Peyer's patch (tissue), 4 donors: ENCODE data around the gene LHX1. TPM values are rescaled to one million over a fixed set of nuclear protein-coding genes. Genes with fewer than 3 reads are reported as not detected.

Experiments
- DNase-seq, 3 donors: peaks; one replicate each; pipeline ENCODE4 v3.0.0-alpha.2; 2017 to 2019
- H3K27ac ChIP-seq, 4 donors: fragments of 200-600 bp; sonication (generic); one replicate each; pipeline ENCODE4 v1.5.1; 2016 to 2019
- H3K27me3 ChIP-seq, 2 donors: fragments of 200-600 bp; sonication (generic); one replicate each; pipeline ENCODE4 v1.5.1; 2019
- H3K36me3 ChIP-seq, 3 donors: fragments of 200-600 bp; sonication (generic); one replicate each; pipeline ENCODE4 v1.5.1; 2016 to 2019
- H3K4me1 ChIP-seq, 4 donors: fragments of 200-600 bp; sonication (generic); one replicate each; pipeline ENCODE4 v1.5.1; 2016 to 2019
- H3K4me3 ChIP-seq, 4 donors: fragments of 200-600 bp; sonication (generic); 1 replicate in 3 of 4; 2 replicates in 1 of 4; pipeline ENCODE4 v1.5.1; 2016 to 2019; ENCODE audit warnings: mild to moderate bottlenecking in 1 of 4
- H3K9me3 ChIP-seq, 4 donors: fragments of 200-600 bp; sonication (generic); one replicate each; pipeline ENCODE4 v1.5.1; 2016 to 2019; ENCODE audit warnings: mild to moderate bottlenecking in 1 of 4
- POLR2A ChIP-seq, 2 donors: fragments of 450-650 bp; IDR thresholded peaks; one replicate each; pipeline ENCODE4 v1.5.1; 2017; ENCODE audit warnings: antibody characterized with exemption in 2 of 2, mild to moderate bottlenecking in 2 of 2, moderate library complexity in 2 of 2
- total RNA-seq, 4 donors: library from RNA; depleted of rRNA; stranded (reverse); fragments of >200 nt; gene quantifications; one replicate each; pipeline ENCODE4 v1.1.0, GENCODE V29; 2016
- TF ChIP-seq, protein P1 (sequence below), 6 experiments: fragments of 450-650 bp in 4 of 6; fragments of 200-600 bp in 2 of 6; sonication (generic) in 1 of 6; IDR thresholded peaks; one replicate each; pipeline ENCODE4 v1.5.1; 2017 to 2019; ENCODE audit warnings: antibody characterized with exemption in 6 of 6, mild to moderate bottlenecking in 3 of 6, moderate library complexity in 1 of 6

The LHX1 gene
- total RNA-seq, 4 donors from 2014 or later, result not detected

DNA sequence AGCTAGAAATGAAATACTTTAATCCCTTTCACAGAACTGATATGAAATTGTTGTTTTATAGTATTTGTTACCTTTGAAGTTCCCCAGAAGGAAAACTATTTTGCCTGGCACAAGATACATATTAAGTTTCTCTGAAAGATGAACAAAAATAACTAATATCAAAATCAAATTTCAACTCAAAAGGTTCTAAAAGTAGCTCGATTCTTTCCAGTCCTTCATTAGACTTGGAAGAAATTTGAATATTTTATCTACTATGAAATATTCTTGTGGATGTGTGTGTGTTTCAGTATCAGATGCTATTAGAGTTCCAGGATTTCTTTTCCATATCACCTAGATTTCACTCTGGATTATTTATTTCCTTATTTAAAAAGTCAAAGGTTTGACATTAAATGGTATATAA lies 7.9 kb downstream of the LHX1 start:
- Histone ChIP-seq H3K36me3 (no peaks in the 10 kb centered on the region), H3K27ac (no peak overlapping the region), H3K27me3 (peaks cover 0 to 65% of the 10 kb centered on the region in 2 donors), H3K4me1 (peaks cover 0 to 27% (median 14%) of the 10 kb centered on the region in 4 donors), H3K9me3 (peaks cover 0 to 5% (median 0%) of the 10 kb centered on the region in 4 donors), H3K4me3 (no peak overlapping the region)
- DNase-seq, result no peak
- TF ChIP-seq, protein P1, sequence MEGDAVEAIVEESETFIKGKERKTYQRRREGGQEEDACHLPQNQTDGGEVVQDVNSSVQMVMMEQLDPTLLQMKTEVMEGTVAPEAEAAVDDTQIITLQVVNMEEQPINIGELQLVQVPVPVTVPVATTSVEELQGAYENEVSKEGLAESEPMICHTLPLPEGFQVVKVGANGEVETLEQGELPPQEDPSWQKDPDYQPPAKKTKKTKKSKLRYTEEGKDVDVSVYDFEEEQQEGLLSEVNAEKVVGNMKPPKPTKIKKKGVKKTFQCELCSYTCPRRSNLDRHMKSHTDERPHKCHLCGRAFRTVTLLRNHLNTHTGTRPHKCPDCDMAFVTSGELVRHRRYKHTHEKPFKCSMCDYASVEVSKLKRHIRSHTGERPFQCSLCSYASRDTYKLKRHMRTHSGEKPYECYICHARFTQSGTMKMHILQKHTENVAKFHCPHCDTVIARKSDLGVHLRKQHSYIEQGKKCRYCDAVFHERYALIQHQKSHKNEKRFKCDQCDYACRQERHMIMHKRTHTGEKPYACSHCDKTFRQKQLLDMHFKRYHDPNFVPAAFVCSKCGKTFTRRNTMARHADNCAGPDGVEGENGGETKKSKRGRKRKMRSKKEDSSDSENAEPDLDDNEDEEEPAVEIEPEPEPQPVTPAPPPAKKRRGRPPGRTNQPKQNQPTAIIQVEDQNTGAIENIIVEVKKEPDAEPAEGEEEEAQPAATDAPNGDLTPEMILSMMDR (IDR thresholded peaks at IDR 0.05), result no peak
- TF ChIP-seq POLR2A (IDR thresholded peaks at IDR 0.05), result no peak

DNA sequence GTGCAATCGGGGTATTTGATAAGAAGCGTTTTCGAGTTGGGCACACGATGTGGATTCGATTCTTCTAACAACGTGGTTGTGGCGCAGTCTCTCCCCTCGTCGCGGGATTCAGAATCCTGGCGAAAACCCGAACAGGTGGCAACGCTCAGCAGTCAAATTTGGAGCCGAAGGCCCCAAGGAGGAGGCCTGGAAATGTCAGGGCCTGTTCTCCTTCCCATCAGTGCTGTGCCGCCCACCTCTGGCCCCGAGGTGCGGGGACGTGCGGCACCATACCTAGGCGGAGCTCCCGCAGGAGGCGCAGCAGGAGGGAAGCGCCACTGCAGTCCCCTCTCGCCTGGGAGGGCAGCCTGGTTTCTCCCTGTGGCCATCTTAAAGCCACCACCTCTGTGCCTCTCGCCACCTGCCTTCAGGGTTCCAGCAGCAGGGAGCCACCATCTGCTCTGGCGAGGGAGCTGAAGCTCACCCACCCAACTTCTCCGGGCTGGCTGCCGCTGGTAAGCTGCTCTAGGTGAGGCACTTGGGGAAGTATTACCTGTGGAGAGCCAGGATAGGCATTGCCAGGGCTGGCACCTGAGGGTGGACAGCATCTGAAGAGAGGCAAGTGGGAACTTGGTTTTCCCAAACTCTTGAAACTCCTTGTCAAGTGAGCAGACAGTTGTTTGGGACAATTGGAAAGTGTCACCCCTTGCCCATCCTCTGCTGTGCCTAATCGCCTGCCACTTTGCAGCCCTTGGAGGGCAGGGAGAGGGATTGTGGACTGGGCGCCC lies 8.9 kb downstream of the LHX1 start:
- TF ChIP-seq, protein P1 (IDR thresholded peaks at IDR 0.05), result no peak
- TF ChIP-seq POLR2A (IDR thresholded peaks at IDR 0.05), result no peak

DNA sequence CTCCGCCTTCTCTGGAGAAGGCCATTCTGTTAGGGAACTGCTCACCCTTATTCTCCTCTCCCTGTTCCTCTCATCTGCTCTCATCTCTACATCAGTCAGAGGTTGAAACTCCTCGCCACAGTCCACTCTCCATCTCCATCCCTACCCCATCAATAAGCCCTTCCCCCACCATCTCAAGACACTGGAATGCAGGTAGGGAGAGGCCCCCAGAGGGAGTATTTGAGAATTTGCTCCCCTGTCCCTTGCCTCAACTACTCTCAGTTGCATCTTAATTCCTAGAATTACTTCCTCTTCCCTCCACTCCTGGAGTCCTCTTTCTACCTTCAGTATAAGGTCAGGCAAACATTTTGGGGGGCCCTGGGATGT lies 9.4 kb downstream of the LHX1 start:
- Histone ChIP-seq H3K27ac (no peak overlapping the region), H3K4me1 (peaks cover 0 to 32% (median 18%) of the 10 kb centered on the region in 4 donors), H3K4me3 (no peak overlapping the region), H3K9me3 (peaks cover 0 to 5% (median 0%) of the 10 kb centered on the region in 4 donors), H3K27me3 (peaks cover 0 to 49% of the 10 kb centered on the region in 2 donors), H3K36me3 (no peaks in the 10 kb centered on the region)
- DNase-seq, result no peak
- TF ChIP-seq POLR2A (IDR thresholded peaks at IDR 0.05), result no peak
- TF ChIP-seq, protein P1 (IDR thresholded peaks at IDR 0.05), result no peak

More for the DNA sequence above, 8.9 kb downstream of the LHX1 start:
- Histone ChIP-seq H3K9me3 (peaks cover 0 to 5% (median 0%) of the 10 kb centered on the region in 4 donors), H3K27ac (no peak overlapping the region), H3K36me3 (no peaks in the 10 kb centered on the region), H3K27me3 (peaks cover 0 to 55% of the 10 kb centered on the region in 2 donors), H3K4me1 (peaks cover 0 to 32% (median 18%) of the 10 kb centered on the region in 4 donors), H3K4me3 (no peak overlapping the region)
- no peak for DNase-seq

DNA sequence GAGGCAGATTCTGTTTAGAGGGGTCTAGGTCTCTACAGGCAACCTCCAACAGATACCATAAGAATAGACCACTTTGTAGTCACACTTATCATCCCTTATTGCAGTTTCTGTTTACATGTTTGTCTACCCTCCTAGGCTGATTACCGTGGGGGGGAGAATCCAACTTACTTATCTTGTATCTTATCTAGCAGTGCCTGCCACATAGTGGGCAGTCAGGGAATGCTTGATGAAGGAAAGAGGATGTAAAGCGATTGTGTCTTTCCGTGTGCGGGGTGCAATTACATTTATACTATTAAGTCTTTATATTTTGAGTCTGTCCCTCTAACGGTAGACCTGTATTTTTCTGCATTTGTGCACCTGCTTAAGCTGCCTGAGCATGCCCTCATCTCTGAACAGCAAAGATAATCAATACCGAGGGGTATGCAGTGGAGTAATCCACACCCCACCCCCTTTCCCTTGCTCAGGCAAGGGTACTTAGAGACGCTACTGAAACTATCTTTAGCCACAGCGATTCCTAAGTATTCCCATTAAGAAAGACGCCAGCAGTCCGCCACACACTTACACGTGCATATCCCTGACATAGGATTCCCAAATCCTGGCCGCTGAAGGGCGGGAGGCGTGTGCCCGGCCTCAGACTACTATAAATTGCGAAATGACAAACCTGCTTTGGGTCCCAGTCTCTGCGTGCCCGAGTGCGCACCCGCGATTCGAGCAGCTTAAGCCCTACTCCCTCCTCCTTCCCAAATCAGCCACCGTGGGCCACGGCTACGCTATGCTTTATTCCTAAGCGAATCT lies 10.8 kb downstream of the LHX1 start:
- TF ChIP-seq, protein P1 (IDR thresholded peaks at IDR 0.05), result no peak
- no peak for TF ChIP-seq POLR2A (IDR thresholded peaks at IDR 0.05)
- Histone ChIP-seq H3K27me3 (peaks cover 0 to 35% of the 10 kb centered on the region in 2 donors), H3K4me3 (peak overlapping the region; percentile 59 to 93 (median 92)), H3K9me3 (no peaks in the 10 kb centered on the region), H3K27ac (peak overlapping the region; percentile 79 to 93 (median 89)), H3K4me1 (peaks cover 0 to 19% (median 10%) of the 10 kb centered on the region in 4 donors), H3K36me3 (peaks cover 0 to 7% (median 0%) of the 10 kb centered on the region in 3 donors)
- no peak for DNase-seq

DNA sequence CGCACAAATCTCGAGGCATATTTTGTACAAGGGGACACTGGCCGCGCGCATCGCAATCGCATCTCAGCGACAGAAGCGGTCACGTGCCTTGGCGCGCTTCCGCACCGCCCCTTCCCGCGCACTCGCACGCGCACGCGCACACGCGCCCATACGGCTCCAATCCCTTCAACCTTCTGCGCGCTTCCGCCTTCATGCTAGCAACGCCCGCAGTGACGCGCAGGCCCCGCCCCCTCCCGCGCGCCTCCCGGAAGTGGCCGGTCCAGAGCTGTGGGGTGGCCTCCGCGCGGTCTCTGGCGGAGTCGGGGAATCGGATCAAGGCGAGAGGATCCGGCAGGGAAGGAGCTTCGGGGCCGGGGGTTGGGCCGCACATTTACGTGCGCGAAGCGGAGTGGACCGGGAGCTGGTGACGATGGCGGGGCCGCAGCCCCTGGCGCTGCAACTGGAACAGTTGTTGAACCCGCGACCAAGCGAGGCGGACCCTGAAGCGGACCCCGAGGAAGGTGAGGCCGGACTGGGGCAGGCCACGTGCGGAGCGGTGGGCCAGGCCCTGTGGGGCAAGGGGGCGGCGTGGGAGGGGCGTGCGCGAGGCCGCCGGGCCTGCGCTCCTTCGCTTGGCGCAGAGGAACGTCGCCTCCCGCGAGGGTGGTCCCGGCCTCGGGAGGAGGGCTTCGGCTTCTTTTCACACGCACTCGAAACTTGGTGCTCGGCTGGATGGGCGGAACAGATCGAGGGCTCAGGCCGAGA lies 11.6 kb downstream of the LHX1 start, which contains the start of gene AATF:
AATF (plus strand) TSS at position 238 of the 744 bp plus-strand sequence; CDS start at position 410, 172 bp downstream.
- Histone ChIP-seq H3K36me3 (peaks cover 0 to 14% (median 0%) of the 10 kb centered on the region in 3 donors), H3K9me3 (no peaks in the 10 kb centered on the region), H3K27me3 (peaks cover 0 to 29% of the 10 kb centered on the region in 2 donors), H3K27ac (peak within 1 kb of the TSS; percentile 79 to 93 (median 89)), H3K4me3 (peak within 1 kb of the TSS; percentile 59 to 93 (median 92)), H3K4me1 (peaks cover 0 to 17% (median 10%) of the 10 kb centered on the region in 4 donors)
- peak; percentile 96 to 99 (median 98) for DNase-seq
- TF ChIP-seq, protein P1 (IDR thresholded peaks at IDR 0.05), result no peak
- TF ChIP-seq POLR2A (IDR thresholded peaks at IDR 0.05), result peak; percentile 65 to 81
